Mesenchymal stem cell (in vitro differentiated cells and primary cell): ENCODE data around the gene ARL15.

ENCODE experiments used
- DNase-seq: peaks from one replicate; pipeline ENCODE4 v3.0.0-alpha.2; 2013
- H2AFZ ChIP-seq: one replicate; pipeline ENCODE4 v1.6.1; 2013; ENCODE audit warnings: low read depth, mild to moderate bottlenecking, control low read depth, inconsistent platforms, low read length, moderate library complexity
- H2AK5ac ChIP-seq: 2 replicates; pipeline ENCODE4 v1.6.1; 2013; ENCODE audit warnings: low read length, moderate library complexity, mild to moderate bottlenecking, inconsistent platforms; ENCODE audit not compliant: severe bottlenecking
- H2BK120ac ChIP-seq: one replicate; pipeline ENCODE4 v1.6.1; 2013; ENCODE audit warnings: low read depth, mild to moderate bottlenecking, inconsistent platforms, low read length, moderate library complexity
- H2BK12ac ChIP-seq, 2 experiments: one replicate each; pipeline ENCODE4 v1.6.1; 2013; ENCODE audit warnings: inconsistent platforms in 2 of 2, low read length in 2 of 2, mild to moderate bottlenecking in 2 of 2, moderate library complexity in 2 of 2, control low read depth in 1 of 2
- H2BK15ac ChIP-seq: one replicate; pipeline ENCODE4 v1.6.1; 2013; ENCODE audit warnings: mild to moderate bottlenecking, low read depth, inconsistent platforms; ENCODE audit not compliant: poor library complexity, severe bottlenecking
- H2BK5ac ChIP-seq: 2 replicates; pipeline ENCODE4 v1.6.1; 2013; ENCODE audit warnings: low read depth, mild to moderate bottlenecking, low read length, control low read depth, inconsistent platforms; ENCODE audit not compliant: poor library complexity, severe bottlenecking
- H3K14ac ChIP-seq, 2 experiments: one replicate each; pipeline ENCODE4 v1.6.1; 2013; ENCODE audit warnings: inconsistent platforms in 2 of 2, low read length in 2 of 2, control low read depth in 1 of 2, mild to moderate bottlenecking in 1 of 2, moderate library complexity in 1 of 2
- H3K18ac ChIP-seq, 2 experiments: one replicate each; pipeline ENCODE4 v1.6.1; 2013; ENCODE audit warnings: inconsistent platforms in 2 of 2, low read length in 2 of 2, control low read depth in 1 of 2, low read depth in 1 of 2, mild to moderate bottlenecking in 1 of 2
- H3K23ac ChIP-seq, 2 experiments: one replicate each; pipeline ENCODE4 v1.6.1; 2013; ENCODE audit warnings: inconsistent platforms in 2 of 2, low read length in 2 of 2, mild to moderate bottlenecking in 2 of 2, moderate library complexity in 2 of 2, control low read depth in 1 of 2
- H3K27ac ChIP-seq: 2 replicates; pipeline ENCODE4 v1.5.1; 2013; ENCODE audit warnings: mild to moderate bottlenecking, moderate library complexity, low read length, control low read depth, inconsistent platforms; ENCODE audit not compliant: poor library complexity, severe bottlenecking
- H3K27me3 ChIP-seq, 2 experiments: 2 replicates each; pipeline versions ENCODE4 v1.6.1 to v1.7.0; 2013; ENCODE audit warnings: low read length in 2 of 2, mild to moderate bottlenecking in 2 of 2, moderate library complexity in 2 of 2, control low read depth in 1 of 2, inconsistent platforms in 1 of 2; ENCODE audit not compliant: control insufficient read depth in 1 of 2, insufficient read depth in 1 of 2
- H3K36me3 ChIP-seq, 2 experiments: 2 replicates each; pipeline versions ENCODE4 v1.6.1 to v1.7.0; 2013; ENCODE audit warnings: low read length in 2 of 2, control low read depth in 1 of 2, inconsistent platforms in 1 of 2, low read depth in 1 of 2, mild to moderate bottlenecking in 1 of 2; ENCODE audit not compliant: insufficient read depth in 2 of 2, control insufficient read depth in 1 of 2
- H3K4ac ChIP-seq, 2 experiments: one replicate each; pipeline ENCODE4 v1.6.1; 2013; ENCODE audit warnings: inconsistent platforms in 2 of 2, low read length in 2 of 2, mild to moderate bottlenecking in 2 of 2, moderate library complexity in 2 of 2, control low read depth in 1 of 2, low read depth in 1 of 2
- H3K4me1 ChIP-seq: 2 replicates; pipeline ENCODE4 v1.6.1; 2013; ENCODE audit warnings: low read depth, low read length, control low read depth; ENCODE audit not compliant: control insufficient read depth, insufficient read depth
- H3K4me2 ChIP-seq: 2 replicates; pipeline ENCODE4 v1.6.1; 2013; ENCODE audit warnings: low read length, mild to moderate bottlenecking, inconsistent platforms; ENCODE audit not compliant: poor library complexity, severe bottlenecking
- H3K4me3 ChIP-seq, 2 experiments: 2 replicates each; pipeline versions ENCODE4 v1.5.1 to v1.7.0; 2013; ENCODE audit warnings: low read length in 2 of 2, mild to moderate bottlenecking in 2 of 2, control low read depth in 1 of 2, low read depth in 1 of 2; ENCODE audit not compliant: insufficient read depth in 1 of 2
- H3K79me1 ChIP-seq: replicated peaks from 2 replicates; pipeline ENCODE4 v1.6.1; 2013; ENCODE audit warnings: mild to moderate bottlenecking, control low read depth, low read length, inconsistent platforms; ENCODE audit not compliant: poor library complexity, severe bottlenecking
- H3K9ac ChIP-seq: 2 replicates; pipeline ENCODE4 v1.7.0; 2013; ENCODE audit warnings: mild to moderate bottlenecking, low read length, moderate library complexity
- H3K9me3 ChIP-seq: 2 replicates; pipeline ENCODE4 v1.7.0; 2013; ENCODE audit warnings: mild to moderate bottlenecking, low read length; ENCODE audit not compliant: control insufficient read depth
- H4K8ac ChIP-seq: one replicate; pipeline ENCODE4 v1.6.1; 2013; ENCODE audit warnings: inconsistent platforms, mild to moderate bottlenecking, low read length, moderate library complexity
- H4K91ac ChIP-seq: one replicate; pipeline ENCODE4 v1.6.1; 2013; ENCODE audit warnings: mild to moderate bottlenecking, low read length, inconsistent platforms
- WGBS: methylation state at CpG from one replicate; pipeline ENCODE4 v1.1.7; 2013; ENCODE audit warnings: mixed read lengths; 5-methylcytosine and 5-hydroxymethylcytosine counted together

Gene ARL15

GRCh38 chr5:53980061-53980460, 330.3 kb downstream of the ARL15 start:
- Histone ChIP-seq H3K4me2 (no peak overlapping the region), H2BK15ac (no peak overlapping the region), H4K91ac (no peak overlapping the region), H3K36me3 (no peaks in the 10 kb centered on the region), H3K27ac (no peak overlapping the region), H2BK5ac (no peak overlapping the region), H3K9me3 (peaks cover 7% of the 10 kb centered on the region), H3K27me3 (no peaks in the 10 kb centered on the region), H2BK120ac (no peak overlapping the region), H3K9ac (no peak overlapping the region), H2BK12ac (no peak overlapping the region), H3K4me1 (no peaks in the 10 kb centered on the region), H2AK5ac (no peak overlapping the region), H4K8ac (no peak overlapping the region), H3K4me3 (no peak overlapping the region), H3K79me1 (no peaks in the 10 kb centered on the region), H3K14ac (no peak overlapping the region), H3K23ac (no peak overlapping the region), H2AFZ (no peak overlapping the region), H3K4ac (no peak overlapping the region), H3K18ac (no peak overlapping the region)
- DNase-seq: no peak

- Histone ChIP-seq H3K36me3 (no peaks in the 10 kb centered on the region), H4K91ac (no peak overlapping the region), H3K27ac (no peak overlapping the region), H3K79me1 (no peaks in the 10 kb centered on the region), H2AFZ (no peak overlapping the region), H3K4me3 (no peak overlapping the region), H2AK5ac (no peak overlapping the region), H3K9me3 (no peaks in the 10 kb centered on the region), H3K9ac (no peak overlapping the region), H3K4me1 (no peaks in the 10 kb centered on the region), H3K23ac (no peak overlapping the region), H2BK15ac (no peak overlapping the region), H3K4me2 (no peak overlapping the region), H2BK12ac (no peak overlapping the region), H2BK5ac (no peak overlapping the region), H3K14ac (no peak overlapping the region), H3K4ac (no peak overlapping the region), H2BK120ac (no peak overlapping the region), H3K27me3 (no peaks in the 10 kb centered on the region), H4K8ac (no peak overlapping the region), H3K18ac (no peak overlapping the region)
- no peak for DNase-seq
- WGBS: no CpG with 5 or more reads among the region's 1 CpG
These were observed 336.4 kb downstream of the ARL15 start for GRCh38 chr5:53974021-53974420.

DNA sequence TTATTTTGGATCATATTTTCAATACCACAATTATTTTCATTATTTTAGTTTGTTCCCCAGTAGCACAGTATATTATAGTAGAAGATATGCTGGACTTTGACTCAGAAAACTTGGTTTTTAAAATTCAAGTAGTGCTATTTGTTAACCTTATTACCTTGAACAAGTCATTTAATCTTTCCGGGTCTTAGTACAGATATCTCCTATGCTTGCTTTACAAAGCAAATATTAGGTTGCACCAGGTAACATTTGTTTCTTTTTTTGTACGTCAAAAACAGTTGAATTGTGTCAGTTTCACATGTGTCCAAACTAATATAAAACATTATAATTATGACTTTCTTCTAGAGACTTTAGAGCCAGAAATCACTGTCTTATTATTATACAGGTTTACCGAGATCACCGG, 338.1 kb downstream of the ARL15 start:
- Histone ChIP-seq H2AK5ac (no peak overlapping the region), H2BK120ac (no peak overlapping the region), H4K8ac (no peak overlapping the region), H2BK15ac (no peak overlapping the region), H3K4me3 (no peak overlapping the region), H2BK5ac (no peak overlapping the region), H3K27ac (no peak overlapping the region), H3K36me3 (no peaks in the 10 kb centered on the region), H3K4ac (no peak overlapping the region), H3K9ac (no peak overlapping the region), H3K14ac (no peak overlapping the region), H3K79me1 (no peaks in the 10 kb centered on the region), H2AFZ (no peak overlapping the region), H3K23ac (no peak overlapping the region), H3K4me1 (no peaks in the 10 kb centered on the region), H3K18ac (no peak overlapping the region), H2BK12ac (no peak overlapping the region), H3K27me3 (no peaks in the 10 kb centered on the region), H3K4me2 (no peak overlapping the region), H4K91ac (no peak overlapping the region), H3K9me3 (no peaks in the 10 kb centered on the region)
- DNase-seq: no peak
- WGBS: no CpG with 5 or more reads among the region's 4 CpGs

DNA sequence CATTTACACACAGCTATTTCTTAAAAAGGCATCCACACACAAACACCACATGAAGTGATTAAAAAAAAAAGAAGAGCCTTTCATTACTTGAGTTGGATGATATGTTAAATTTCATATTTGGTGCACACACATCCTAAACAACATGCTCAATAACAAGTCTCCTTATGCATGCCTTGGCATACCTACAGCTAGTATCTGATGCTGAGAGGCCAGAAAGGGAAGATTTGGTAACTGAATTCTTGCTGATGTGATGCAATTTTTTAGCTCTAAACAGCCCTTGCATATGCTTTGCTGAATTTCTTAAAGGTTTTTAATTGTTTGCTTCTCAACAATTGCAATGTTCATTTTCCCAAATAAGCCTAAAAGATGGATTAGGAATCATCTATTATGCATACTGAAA, 338.8 kb downstream of the ARL15 start:
- H3K4me1 ChIP-seq: no peaks in the 10 kb centered on the region
- H4K8ac ChIP-seq: no peak overlapping the region
- H2AK5ac ChIP-seq: no peak overlapping the region
- peak overlapping the region in 1 of 2 experiments; percentile 38 for H3K4me3 ChIP-seq
- no peak overlapping the region for H4K91ac ChIP-seq
- H3K4ac ChIP-seq: no peak overlapping the region
- no peaks in the 10 kb centered on the region for H3K36me3 ChIP-seq
- no peak overlapping the region for H2BK12ac ChIP-seq
- H2AFZ ChIP-seq: no peak overlapping the region
- H3K18ac ChIP-seq: no peak overlapping the region
- no peak overlapping the region for H3K23ac ChIP-seq
- no peak overlapping the region for H3K27ac ChIP-seq
- H3K9me3 ChIP-seq: no peaks in the 10 kb centered on the region
- H3K14ac ChIP-seq: no peak overlapping the region
- no peaks in the 10 kb centered on the region for H3K79me1 ChIP-seq
- no peak for DNase-seq
- H3K27me3 ChIP-seq: no peaks in the 10 kb centered on the region
- no peak overlapping the region for H3K4me2 ChIP-seq
- no peak overlapping the region for H2BK120ac ChIP-seq
- no peak overlapping the region for H3K9ac ChIP-seq
- no peak overlapping the region for H2BK15ac ChIP-seq
- no peak overlapping the region for H2BK5ac ChIP-seq
